ENCODE measurements around the gene ADGRF4.

- TF ChIP-seq CTCF (IDR thresholded peaks at IDR 0.05; ENCODE audit: insufficient read depth, low read depth, low read length) (no peak), EZH2 (IDR thresholded peaks at IDR 0.05; ENCODE audit: insufficient read depth, low read length) (no peak)
Observed at GRCh38 chr6:47767102-47767501, 68.7 kb downstream of the ADGRF4 start.
